CD4-positive, alpha-beta T cell (primary cell): ENCODE results near the gene TAB3. TPM values are rescaled to one million over a fixed set of nuclear protein-coding genes. Genes with fewer than 3 reads are reported as not detected.

ENCODE experiments used
- ATAC-seq: fragments of 200-7000 bp; cut with Tn5 transposase; one replicate; pipeline ENCODE4 v1.10.0; 2022; ENCODE audit warnings: mild to moderate bottlenecking; ENCODE audit not compliant: poor library complexity
- CTCF ChIA-PET: fragments of 350-600 bp; sonication (Branson Sonifier 250); formaldehyde crosslinking; loops from one replicate; lab custom pipeline; 2021; ENCODE audit warnings: antibody characterized with exemption, inconsistent platforms; lab: Charles Lee
- POLR2A ChIA-PET: fragments of 350-600 bp; sonication (Branson Sonifier 250); formaldehyde crosslinking; loops from one replicate; lab custom pipeline; 2021; ENCODE audit warnings: antibody characterized with exemption, inconsistent platforms; lab: Charles Lee
- DNase-seq, 14 experiments: peaks; one replicate each; pipeline ENCODE4 v3.0.0-alpha.2; 2013 to 2020; ENCODE audit warnings: mixed read lengths in 2 of 14
- H3K27ac ChIP-seq, 2 donors: one replicate each; pipeline versions ENCODE4 v1.5.1 to v1.7.0; 2013; ENCODE audit warnings: low read length in 2 of 2, low read depth in 1 of 2, mild to moderate bottlenecking in 1 of 2
- H3K27me3 ChIP-seq, 2 experiments: 1 replicate in 1 of 2; 2 replicates in 1 of 2; pipeline versions ENCODE4 v1.6.1 to v1.7.0; 2013; ENCODE audit warnings: low read length in 2 of 2, control low read depth in 1 of 2, mild to moderate bottlenecking in 1 of 2, moderate library complexity in 1 of 2; ENCODE audit not compliant: insufficient read depth in 2 of 2, control insufficient read depth in 1 of 2
- H3K36me3 ChIP-seq: one replicate; pipeline ENCODE4 v1.6.1; 2013; ENCODE audit warnings: low read length, control low read depth; ENCODE audit not compliant: insufficient read depth
- H3K4me1 ChIP-seq: one replicate; pipeline ENCODE4 v1.6.1; 2013; ENCODE audit warnings: low read length, control low read depth; ENCODE audit not compliant: insufficient read depth
- H3K4me3 ChIP-seq: one replicate; pipeline ENCODE4 v1.5.1; 2013; ENCODE audit warnings: mild to moderate bottlenecking, low read length, moderate library complexity
- H3K9me3 ChIP-seq, 2 experiments: 1 replicate in 1 of 2; 2 replicates in 1 of 2; pipeline versions ENCODE4 v1.6.1 to v1.7.0; 2013; ENCODE audit warnings: low read length in 2 of 2, mild to moderate bottlenecking in 2 of 2, control low read depth in 1 of 2, moderate library complexity in 1 of 2; ENCODE audit not compliant: control insufficient read depth in 1 of 2, insufficient read depth in 1 of 2
- H3K27ac Mint-ChIP-seq: one replicate; pipeline ENCODE4 v1.8.0; 2020; ENCODE audit warnings: mixed read lengths
- H3K27me3 Mint-ChIP-seq: one replicate; pipeline ENCODE4 v1.8.0; 2021; ENCODE audit warnings: mixed read lengths
- H3K36me3 Mint-ChIP-seq: one replicate; pipeline ENCODE4 v1.8.0; 2021; ENCODE audit warnings: low read depth, mixed read lengths
- H3K4me1 Mint-ChIP-seq: one replicate; pipeline ENCODE4 v1.8.0; 2021; ENCODE audit warnings: low read depth, mixed read lengths
- H3K4me3 Mint-ChIP-seq: one replicate; pipeline ENCODE4 v1.8.0; 2020; ENCODE audit warnings: mild to moderate bottlenecking, mixed read lengths
- H3K9me3 Mint-ChIP-seq: one replicate; pipeline ENCODE4 v1.8.0; 2020; ENCODE audit warnings: mixed read lengths
- intact Hi-C, 2 experiments: fragments of 100-400 bp; cut with DNase I in 1 of 2; cut with micrococcal nuclease in 1 of 2; formaldehyde crosslinking; loops; one replicate each; pipeline versions ENCODE4 v1.15.1 to v1.9.0; 2023 to 2025; cut with DNase I, micrococcal nuclease
- total RNA-seq, 174 experiments: library from RNA in 2 of 174; stranded (reverse) in 2 of 174; gene quantifications; one replicate each; pipeline ENCODE4 v1.2.3 and lab custom pipeline; 2021 to 2026
- TF ChIP-seq, protein P1 (sequence below): fragments of 200-600 bp; IDR thresholded peaks from one replicate; pipeline ENCODE4 v1.8.0; 2022; ENCODE audit warnings: antibody characterized with exemption, mild to moderate bottlenecking

TAB3 gene
- total RNA-seq, 2 experiments from 2014 or later = 24.7 to 25.6 TPM

DNA sequence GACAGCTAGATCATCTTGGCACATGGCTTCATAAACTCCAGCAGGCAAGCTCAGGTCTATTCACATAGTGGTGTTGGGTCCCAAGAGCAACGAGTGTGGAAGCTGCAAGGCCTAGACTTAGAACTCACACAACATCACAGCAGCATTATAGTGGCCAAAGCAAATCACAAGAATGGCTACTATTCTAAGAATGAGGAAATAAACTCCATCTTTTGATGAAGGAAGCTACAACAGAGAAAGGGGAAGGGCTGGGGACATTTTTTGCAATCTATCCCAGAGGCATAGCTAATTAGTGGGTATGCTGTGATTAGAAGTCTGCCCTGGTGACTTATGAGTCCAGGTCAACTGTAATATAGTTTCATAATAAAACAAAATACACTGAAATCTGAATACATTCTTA, 42.9 kb upstream of the TAB3 start:
- no peak overlapping the region for H3K4me3 Mint-ChIP-seq
- Histone ChIP-seq H3K4me3 (no peak overlapping the region), H3K27me3 (no peaks in the 10 kb centered on the region), H3K27ac (no peak overlapping the region), H3K4me1 (no peaks in the 10 kb centered on the region), H3K9me3 (no peaks in the 10 kb centered on the region), H3K36me3 (no peaks in the 10 kb centered on the region)
- CTCF ChIA-PET = no interaction called here
- no peaks in the 10 kb centered on the region for H3K9me3 Mint-ChIP-seq
- H3K4me1 Mint-ChIP-seq = no peaks in the 10 kb centered on the region
- TF ChIP-seq, protein P1, sequence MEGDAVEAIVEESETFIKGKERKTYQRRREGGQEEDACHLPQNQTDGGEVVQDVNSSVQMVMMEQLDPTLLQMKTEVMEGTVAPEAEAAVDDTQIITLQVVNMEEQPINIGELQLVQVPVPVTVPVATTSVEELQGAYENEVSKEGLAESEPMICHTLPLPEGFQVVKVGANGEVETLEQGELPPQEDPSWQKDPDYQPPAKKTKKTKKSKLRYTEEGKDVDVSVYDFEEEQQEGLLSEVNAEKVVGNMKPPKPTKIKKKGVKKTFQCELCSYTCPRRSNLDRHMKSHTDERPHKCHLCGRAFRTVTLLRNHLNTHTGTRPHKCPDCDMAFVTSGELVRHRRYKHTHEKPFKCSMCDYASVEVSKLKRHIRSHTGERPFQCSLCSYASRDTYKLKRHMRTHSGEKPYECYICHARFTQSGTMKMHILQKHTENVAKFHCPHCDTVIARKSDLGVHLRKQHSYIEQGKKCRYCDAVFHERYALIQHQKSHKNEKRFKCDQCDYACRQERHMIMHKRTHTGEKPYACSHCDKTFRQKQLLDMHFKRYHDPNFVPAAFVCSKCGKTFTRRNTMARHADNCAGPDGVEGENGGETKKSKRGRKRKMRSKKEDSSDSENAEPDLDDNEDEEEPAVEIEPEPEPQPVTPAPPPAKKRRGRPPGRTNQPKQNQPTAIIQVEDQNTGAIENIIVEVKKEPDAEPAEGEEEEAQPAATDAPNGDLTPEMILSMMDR = no peak
- H3K27me3 Mint-ChIP-seq = no peaks in the 10 kb centered on the region
- H3K27ac Mint-ChIP-seq = no peak overlapping the region
- POLR2A ChIA-PET = no interaction called here
- no peak for ATAC-seq
- DNase-seq = no peak
- H3K36me3 Mint-ChIP-seq = no peaks in the 10 kb centered on the region
- intact Hi-C loops = no loop called here

DNA sequence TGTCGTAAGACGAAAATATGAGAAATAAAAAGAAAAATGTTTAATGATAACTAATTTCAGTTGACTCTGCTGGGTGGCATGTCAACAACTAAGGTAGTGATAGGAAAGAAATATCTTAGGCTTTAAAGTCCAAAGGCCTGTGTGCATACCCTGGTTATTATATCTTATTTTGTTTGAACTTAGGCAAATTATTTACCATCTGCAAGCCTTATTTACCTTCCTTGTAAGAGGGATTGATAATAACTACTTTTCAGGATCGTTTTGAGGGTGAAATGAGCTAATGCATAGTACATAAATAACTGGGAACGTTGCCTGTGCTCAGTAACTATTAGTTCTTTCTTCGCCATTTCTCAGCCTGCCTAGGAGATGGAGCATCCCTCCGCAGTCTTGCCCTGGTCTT, 41.6 kb upstream of the TAB3 start:
- intact Hi-C loops = no loop called here
- CTCF ChIA-PET = no interaction called here
- no peaks in the 10 kb centered on the region for H3K9me3 ChIP-seq
- no peaks in the 10 kb centered on the region for H3K36me3 Mint-ChIP-seq
- DNase-seq = no peak
- H3K36me3 ChIP-seq = no peaks in the 10 kb centered on the region
- no peaks in the 10 kb centered on the region for H3K4me1 Mint-ChIP-seq
- no peaks in the 10 kb centered on the region for H3K9me3 Mint-ChIP-seq
- TF ChIP-seq, protein P1 = no peak
- no peaks in the 10 kb centered on the region for H3K4me1 ChIP-seq
- no peak for ATAC-seq
- no peaks in the 10 kb centered on the region for H3K27me3 ChIP-seq
- no peak overlapping the region for H3K4me3 ChIP-seq
- H3K27ac Mint-ChIP-seq = no peak overlapping the region
- H3K27me3 Mint-ChIP-seq = no peaks in the 10 kb centered on the region
- no peak overlapping the region for H3K4me3 Mint-ChIP-seq
- POLR2A ChIA-PET = no interaction called here
- no peak overlapping the region for H3K27ac ChIP-seq

DNA sequence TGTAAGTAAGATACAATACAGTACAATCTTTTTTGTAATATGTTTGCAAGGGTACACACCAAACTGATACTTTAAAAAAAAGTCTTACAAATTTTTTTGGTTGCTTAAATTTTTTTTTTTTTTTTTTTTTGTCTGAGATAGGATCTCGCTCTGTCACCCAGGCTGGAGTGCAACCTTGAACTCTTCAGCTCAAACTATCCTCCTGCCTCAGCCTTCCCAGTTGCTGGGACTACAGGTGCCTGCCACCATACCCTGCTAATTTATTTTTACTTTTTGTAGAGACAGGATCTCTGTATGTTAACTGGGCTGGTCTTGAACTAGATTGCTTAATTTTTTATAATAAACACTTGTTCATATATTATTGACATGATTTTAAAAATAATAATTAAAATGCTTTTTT, 41.1 kb upstream of the TAB3 start:
- no peaks in the 10 kb centered on the region for H3K4me1 Mint-ChIP-seq
- H3K9me3 ChIP-seq = no peaks in the 10 kb centered on the region
- H3K36me3 ChIP-seq = no peaks in the 10 kb centered on the region
- no peak for DNase-seq
- no peaks in the 10 kb centered on the region for H3K9me3 Mint-ChIP-seq
- CTCF ChIA-PET = interaction anchor here (0.7 kb wide), 1 partner anchor 10 kb away, joined by 3 read pairs; no protein-coding TSS in a partner anchor
- H3K4me3 ChIP-seq = no peak overlapping the region
- no peaks in the 10 kb centered on the region for H3K27me3 ChIP-seq
- no peak overlapping the region for H3K27ac ChIP-seq
- H3K36me3 Mint-ChIP-seq = no peaks in the 10 kb centered on the region
- intact Hi-C loops = no loop called here
- ATAC-seq = no peak
- peaks cover under 1% of the 10 kb centered on the region for H3K27me3 Mint-ChIP-seq
- H3K4me3 Mint-ChIP-seq = no peak overlapping the region
- H3K4me1 ChIP-seq = no peaks in the 10 kb centered on the region
- no peak overlapping the region for H3K27ac Mint-ChIP-seq
- POLR2A ChIA-PET = no interaction called here
- TF ChIP-seq, protein P1 = no peak
